Transverse colon (tissue), 4 donors: ENCODE results near the gene EXTL1. TPM values are rescaled to one million over a fixed set of nuclear protein-coding genes. Genes with fewer than 3 reads are reported as not detected.

Source experiments
- DNase-seq: peaks from one replicate; pipeline ENCODE4 v3.0.0-alpha.2; 2019
- H3K27ac ChIP-seq, 4 donors: fragments of 200-600 bp; sonication (generic); 2 replicates each; pipeline ENCODE4 v1.5.1; 2016 to 2018; ENCODE audit warnings: inconsistent platforms in 4 of 4
- H3K27me3 ChIP-seq: fragments of 200-600 bp; sonication (generic); 2 replicates; pipeline ENCODE4 v1.5.1; 2017; ENCODE audit warnings: inconsistent platforms
- H3K36me3 ChIP-seq, 4 donors: fragments of 200-600 bp; sonication (generic); 2 replicates each; pipeline ENCODE4 v1.5.1; 2017 to 2019; ENCODE audit warnings: inconsistent platforms in 4 of 4
- H3K4me1 ChIP-seq, 4 donors: fragments of 200-600 bp; sonication (generic); 2 replicates each; pipeline ENCODE4 v1.5.1; 2017 to 2020; ENCODE audit warnings: inconsistent platforms in 4 of 4
- H3K4me3 ChIP-seq, 4 donors: fragments of 200-600 bp; sonication (generic); 1 replicate in 1 of 4; 2 replicates in 3 of 4; pipeline versions ENCODE4 v1.5.1 to v1.6.1; 2017 to 2019; ENCODE audit warnings: inconsistent platforms in 4 of 4
- H3K9me3 ChIP-seq, 2 donors: fragments of 200-600 bp; sonication (generic); 2 replicates each; pipeline ENCODE4 v1.5.1; 2017 to 2019; ENCODE audit warnings: inconsistent platforms in 2 of 2
- CTCF ChIP-seq, 5 experiments: fragments of 200-600 bp in 3 of 5; fragments of 450-650 bp in 2 of 5; sonication (generic) in 3 of 5; IDR thresholded peaks; 1 replicate in 2 of 5; 2 replicates in 3 of 5; pipeline ENCODE4 v1.5.1; 2016 to 2017; ENCODE audit warnings: antibody characterized with exemption in 5 of 5, inconsistent platforms in 3 of 5, mild to moderate bottlenecking in 2 of 5, moderate library complexity in 1 of 5
- EP300 ChIP-seq: sonication (generic); formaldehyde crosslinking; IDR thresholded peaks from one replicate; pipeline ENCODE4 v1.6.1; 2017; ENCODE audit warnings: antibody characterized with exemption, low read depth
- POLR2A ChIP-seq: fragments of 450-650 bp; IDR thresholded peaks from one replicate; pipeline ENCODE4 v1.6.1; 2016; ENCODE audit warnings: antibody characterized with exemption, mild to moderate bottlenecking, moderate library complexity
- POLR2AphosphoS5 ChIP-seq, 3 donors: sonication (generic); formaldehyde crosslinking; IDR thresholded peaks; one replicate each; pipeline ENCODE4 v1.6.1; 2016; ENCODE audit warnings: antibody characterized with exemption in 3 of 3
- WGBS, 2 donors: methylation state at CpG; one replicate each; pipeline ENCODE4 v1.1.5; 2018; ENCODE audit warnings: low coverage in 1 of 2; 5-methylcytosine and 5-hydroxymethylcytosine counted together
- in situ Hi-C, 4 donors: fragments of 200-750 bp; cut with MboI; loops; one replicate each; pipeline versions ENCODE4 v1.15.0 to v1.15.1; 2017; ENCODE audit warnings: low sequenced_read_pairs in 3 of 4, low pct_ligation_motif_present in 1 of 4, low pct_unique_long_range_greater_than_20kb in 1 of 4
- intact Hi-C: fragments of 100-400 bp; cut with DNase I; formaldehyde crosslinking; loops from one replicate; pipeline ENCODE4 v1.15.1; 2023; ENCODE audit warnings: low total_unique reads
- total RNA-seq, 4 donors: library from RNA; depleted of rRNA; stranded (reverse); fragments of >200 nt; gene quantifications; one replicate each; pipeline ENCODE4 v1.1.0, GENCODE V29; 2016

EXTL1 gene
- total RNA-seq, 4 donors from 2014 or later, result 0.16 to 0.41 TPM; not detected in 2

- TF ChIP-seq EP300 (no peak), POLR2AphosphoS5 (IDR thresholded peaks at IDR 0.05) (no peak), POLR2A (no peak), CTCF (IDR thresholded peaks at IDR 0.05) (no peak)
- WGBS, 2 donors, result 57 to 67% methylated on average over 1 to 6 of the region's 6 CpGs
- Histone ChIP-seq H3K27me3 (peaks cover 22% of the 10 kb centered on the region), H3K36me3 (no peaks in the 10 kb centered on the region), H3K4me3 (no peak overlapping the region), H3K4me1 (peaks cover 3 to 15% (median 10%) of the 10 kb centered on the region in 4 donors), H3K27ac (no peak overlapping the region), H3K9me3 (no peaks in the 10 kb centered on the region)
- no peak for DNase-seq
- intact Hi-C loops (loop anchor here (10.0 kb wide), 1 partner anchor 106 kb away; no protein-coding TSS in a partner anchor), in situ Hi-C loops (loop anchor here in 3 of 4 donors (25.0 kb wide), 2 partner anchors 99 to 124 kb away; partner anchors contain the start of genes C1orf232 (in 2 of the 3), FAM110D (in 2 of the 3), ZNF593 (in 2 of the 3) and ZNF593OS (in 2 of the 3))
These were observed 16.9 kb downstream of the EXTL1 start for GRCh38 chr1:26038477-26038876.

- WGBS, 2 donors, result 90% methylated on average over 6 of the region's 6 CpGs; no CpG with 5 or more reads in 1 of the 2 donors
- intact Hi-C loops, result loop anchor here (10.0 kb wide), 1 partner anchor 106 kb away; no protein-coding TSS in a partner anchor
- H3K36me3 ChIP-seq, result no peaks in the 10 kb centered on the region
- TF ChIP-seq EP300, result no peak
- TF ChIP-seq POLR2A, result no peak
- no peak for TF ChIP-seq POLR2AphosphoS5 (IDR thresholded peaks at IDR 0.05)
- TF ChIP-seq CTCF (IDR thresholded peaks at IDR 0.05), result no peak
- H3K27ac ChIP-seq, result no peak overlapping the region
- DNase-seq, result no peak
- in situ Hi-C loops, result loop anchor here in 3 of 4 donors (25.0 kb wide), 2 partner anchors 98 to 123 kb away; partner anchors contain the start of genes C1orf232 (in 2 of the 3), FAM110D (in 2 of the 3), ZNF593 (in 2 of the 3) and ZNF593OS (in 2 of the 3)
- no peaks in the 10 kb centered on the region for H3K9me3 ChIP-seq
- H3K27me3 ChIP-seq, result peaks cover 26% of the 10 kb centered on the region
- no peak overlapping the region for H3K4me3 ChIP-seq
- H3K4me1 ChIP-seq, result peaks cover 3 to 15% (median 10%) of the 10 kb centered on the region in 4 donors
These were observed 17.3 kb downstream of the EXTL1 start for GRCh38 chr1:26038904-26039303.

GRCh38 chr1:26041401-26041800, 19.8 kb downstream of the EXTL1 start:
- TF ChIP-seq EP300 (no peak), POLR2A (no peak), CTCF (IDR thresholded peaks at IDR 0.05) (no peak), POLR2AphosphoS5 (IDR thresholded peaks at IDR 0.05) (no peak)
- intact Hi-C loops, result no loop called here
- in situ Hi-C loops, result loop anchor here (10.0 to 25.0 kb wide), 3 partner anchors 96 to 121 kb away; partner anchors contain the start of genes C1orf232 (in 2 of the 4), FAM110D (in 2 of the 4), ZNF593 (in 2 of the 4) and ZNF593OS (in 2 of the 4)
- Histone ChIP-seq H3K4me1 (peaks cover under 1 to 13% (median 11%) of the 10 kb centered on the region in 4 donors), H3K36me3 (no peaks in the 10 kb centered on the region), H3K4me3 (no peak overlapping the region), H3K27me3 (peaks cover 45% of the 10 kb centered on the region), H3K27ac (no peak overlapping the region), H3K9me3 (no peaks in the 10 kb centered on the region)
- 83% methylated on average over 6 of the region's 7 CpGs; no CpG with 5 or more reads in 1 of the 2 donors for WGBS, 2 donors
- DNase-seq, result no peak

GRCh38 chr1:26041978-26042377, 20.4 kb downstream of the EXTL1 start:
- TF ChIP-seq POLR2A (no peak), POLR2AphosphoS5 (IDR thresholded peaks at IDR 0.05) (no peak), EP300 (no peak), CTCF (IDR thresholded peaks at IDR 0.05) (no peak)
- H3K27ac ChIP-seq, result no peak overlapping the region
- WGBS, 2 donors, result 69% methylated on average over 4 of the region's 4 CpGs; no CpG with 5 or more reads in 1 of the 2 donors
- no peak overlapping the region for H3K4me3 ChIP-seq
- H3K27me3 ChIP-seq, result peaks cover 50% of the 10 kb centered on the region
- H3K4me1 ChIP-seq, result peaks cover 0 to 16% (median 11%) of the 10 kb centered on the region in 4 donors
- DNase-seq, result no peak
- intact Hi-C loops, result no loop called here
- H3K36me3 ChIP-seq, result no peaks in the 10 kb centered on the region
- in situ Hi-C loops, result loop anchor here (10.0 to 25.0 kb wide), 3 partner anchors 95 to 120 kb away; partner anchors contain the start of genes C1orf232 (in 2 of the 4), FAM110D (in 2 of the 4), ZNF593 (in 2 of the 4) and ZNF593OS (in 2 of the 4)
- no peaks in the 10 kb centered on the region for H3K9me3 ChIP-seq
